ENCODE data around the gene TEX13A.

DNA sequence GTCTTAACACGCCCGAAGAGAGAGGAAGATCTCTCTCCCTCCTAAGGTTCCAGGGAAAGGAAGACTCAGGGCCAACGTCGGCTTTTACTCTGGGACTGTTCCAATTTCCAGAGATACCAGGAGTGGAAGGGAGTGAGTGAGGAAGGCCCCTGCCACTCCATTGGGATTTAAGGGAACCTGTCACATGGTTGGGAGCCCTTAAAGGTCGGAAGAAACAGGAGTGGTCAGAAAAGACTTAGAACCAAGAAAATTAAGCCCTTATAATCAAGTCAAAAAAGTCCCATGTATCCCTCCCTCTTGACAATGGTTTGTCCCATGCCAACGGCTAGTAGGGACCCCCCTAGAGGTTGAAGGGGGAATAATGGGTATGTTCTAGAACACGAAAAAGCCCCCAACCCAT is at the start of gene TEX13A:
- TF ChIP-seq POLR2A (IDR thresholded peaks at IDR 0.05): no peak
- TF ChIP-seq, protein P1, sequence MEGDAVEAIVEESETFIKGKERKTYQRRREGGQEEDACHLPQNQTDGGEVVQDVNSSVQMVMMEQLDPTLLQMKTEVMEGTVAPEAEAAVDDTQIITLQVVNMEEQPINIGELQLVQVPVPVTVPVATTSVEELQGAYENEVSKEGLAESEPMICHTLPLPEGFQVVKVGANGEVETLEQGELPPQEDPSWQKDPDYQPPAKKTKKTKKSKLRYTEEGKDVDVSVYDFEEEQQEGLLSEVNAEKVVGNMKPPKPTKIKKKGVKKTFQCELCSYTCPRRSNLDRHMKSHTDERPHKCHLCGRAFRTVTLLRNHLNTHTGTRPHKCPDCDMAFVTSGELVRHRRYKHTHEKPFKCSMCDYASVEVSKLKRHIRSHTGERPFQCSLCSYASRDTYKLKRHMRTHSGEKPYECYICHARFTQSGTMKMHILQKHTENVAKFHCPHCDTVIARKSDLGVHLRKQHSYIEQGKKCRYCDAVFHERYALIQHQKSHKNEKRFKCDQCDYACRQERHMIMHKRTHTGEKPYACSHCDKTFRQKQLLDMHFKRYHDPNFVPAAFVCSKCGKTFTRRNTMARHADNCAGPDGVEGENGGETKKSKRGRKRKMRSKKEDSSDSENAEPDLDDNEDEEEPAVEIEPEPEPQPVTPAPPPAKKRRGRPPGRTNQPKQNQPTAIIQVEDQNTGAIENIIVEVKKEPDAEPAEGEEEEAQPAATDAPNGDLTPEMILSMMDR (IDR thresholded peaks at IDR 0.05): no peak

Measured in right lobe of liver (tissue), 4 donors.